PFSK-1 (cell line): Measurements from ENCODE around the gene ZMYND19.

Experiments used
- FOXP2 ChIP-seq: optimal IDR thresholded peaks from 2 replicates; pipeline ENCODE3; 2011; ENCODE audit warnings: borderline replicate concordance, control low read depth, inconsistent platforms; ENCODE audit not compliant: insufficient read depth; ENCODE audit errors: extremely low read length, extremely low read depth
- POLR2AphosphoS5 ChIP-seq: IDR thresholded peaks from 2 replicates; pipeline ENCODE4 v1.6.1; 2012; ENCODE audit warnings: low read depth, mild to moderate bottlenecking, control low read depth, low read length, moderate library complexity
- SIN3A ChIP-seq: IDR thresholded peaks from 2 replicates; pipeline ENCODE4 v1.6.1; 2012; ENCODE audit warnings: mild to moderate bottlenecking, low read length, moderate library complexity, borderline replicate concordance; ENCODE audit not compliant: insufficient read depth
- TAF1 ChIP-seq: IDR thresholded peaks from 2 replicates; pipeline ENCODE4 v1.6.1; 2012; ENCODE audit warnings: low read length, control low read depth, borderline replicate concordance; ENCODE audit not compliant: insufficient read depth
- TF ChIP-seq, protein P1 (sequence below), 2 experiments: IDR thresholded peaks; 2 replicates each; pipeline versions ENCODE4 v1.6.1 to v1.8.0; 2011 to 2012; ENCODE audit warnings: low read depth in 2 of 2, low read length in 2 of 2, control low read depth in 1 of 2, inconsistent platforms in 1 of 2, mild to moderate bottlenecking in 1 of 2, moderate library complexity in 1 of 2; ENCODE audit not compliant: insufficient read depth in 1 of 2

Gene ZMYND19

DNA sequence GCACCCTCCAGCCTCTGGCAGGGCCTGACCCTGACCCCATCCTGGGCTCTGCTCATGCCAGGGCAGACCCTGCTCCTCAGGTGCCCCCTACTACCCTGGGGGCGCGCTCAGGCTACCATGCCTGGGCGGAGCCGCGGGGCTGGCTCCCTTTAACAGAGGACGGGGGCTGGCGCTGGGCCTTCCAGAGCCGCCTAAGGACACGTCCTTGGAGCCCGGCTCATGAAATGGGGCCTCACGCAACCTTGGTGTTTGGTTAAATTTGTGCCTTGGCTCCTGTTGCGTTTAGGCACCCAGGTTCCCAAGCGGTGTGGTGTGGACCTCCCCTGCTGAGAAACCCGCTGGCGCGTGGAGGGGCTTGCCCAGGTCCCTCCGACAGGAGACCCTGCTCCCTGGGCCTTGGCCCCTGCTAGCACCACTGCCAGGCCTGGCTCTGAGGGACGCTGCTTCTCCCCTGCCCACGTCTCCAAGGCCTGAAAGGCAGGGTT lies 25.1 kb upstream of the ZMYND19 start:
- TF ChIP-seq POLR2AphosphoS5 (no peak), SIN3A (no peak), TAF1 (no peak), FOXP2 (no peak)
- TF ChIP-seq, protein P1, sequence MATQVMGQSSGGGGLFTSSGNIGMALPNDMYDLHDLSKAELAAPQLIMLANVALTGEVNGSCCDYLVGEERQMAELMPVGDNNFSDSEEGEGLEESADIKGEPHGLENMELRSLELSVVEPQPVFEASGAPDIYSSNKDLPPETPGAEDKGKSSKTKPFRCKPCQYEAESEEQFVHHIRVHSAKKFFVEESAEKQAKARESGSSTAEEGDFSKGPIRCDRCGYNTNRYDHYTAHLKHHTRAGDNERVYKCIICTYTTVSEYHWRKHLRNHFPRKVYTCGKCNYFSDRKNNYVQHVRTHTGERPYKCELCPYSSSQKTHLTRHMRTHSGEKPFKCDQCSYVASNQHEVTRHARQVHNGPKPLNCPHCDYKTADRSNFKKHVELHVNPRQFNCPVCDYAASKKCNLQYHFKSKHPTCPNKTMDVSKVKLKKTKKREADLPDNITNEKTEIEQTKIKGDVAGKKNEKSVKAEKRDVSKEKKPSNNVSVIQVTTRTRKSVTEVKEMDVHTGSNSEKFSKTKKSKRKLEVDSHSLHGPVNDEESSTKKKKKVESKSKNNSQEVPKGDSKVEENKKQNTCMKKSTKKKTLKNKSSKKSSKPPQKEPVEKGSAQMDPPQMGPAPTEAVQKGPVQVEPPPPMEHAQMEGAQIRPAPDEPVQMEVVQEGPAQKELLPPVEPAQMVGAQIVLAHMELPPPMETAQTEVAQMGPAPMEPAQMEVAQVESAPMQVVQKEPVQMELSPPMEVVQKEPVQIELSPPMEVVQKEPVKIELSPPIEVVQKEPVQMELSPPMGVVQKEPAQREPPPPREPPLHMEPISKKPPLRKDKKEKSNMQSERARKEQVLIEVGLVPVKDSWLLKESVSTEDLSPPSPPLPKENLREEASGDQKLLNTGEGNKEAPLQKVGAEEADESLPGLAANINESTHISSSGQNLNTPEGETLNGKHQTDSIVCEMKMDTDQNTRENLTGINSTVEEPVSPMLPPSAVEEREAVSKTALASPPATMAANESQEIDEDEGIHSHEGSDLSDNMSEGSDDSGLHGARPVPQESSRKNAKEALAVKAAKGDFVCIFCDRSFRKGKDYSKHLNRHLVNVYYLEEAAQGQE (IDR thresholded peaks at IDR 0.05; ENCODE audit: insufficient read depth in 1 of 2, low read depth in 2 of 2, low read length in 2 of 2) = no peak

DNA sequence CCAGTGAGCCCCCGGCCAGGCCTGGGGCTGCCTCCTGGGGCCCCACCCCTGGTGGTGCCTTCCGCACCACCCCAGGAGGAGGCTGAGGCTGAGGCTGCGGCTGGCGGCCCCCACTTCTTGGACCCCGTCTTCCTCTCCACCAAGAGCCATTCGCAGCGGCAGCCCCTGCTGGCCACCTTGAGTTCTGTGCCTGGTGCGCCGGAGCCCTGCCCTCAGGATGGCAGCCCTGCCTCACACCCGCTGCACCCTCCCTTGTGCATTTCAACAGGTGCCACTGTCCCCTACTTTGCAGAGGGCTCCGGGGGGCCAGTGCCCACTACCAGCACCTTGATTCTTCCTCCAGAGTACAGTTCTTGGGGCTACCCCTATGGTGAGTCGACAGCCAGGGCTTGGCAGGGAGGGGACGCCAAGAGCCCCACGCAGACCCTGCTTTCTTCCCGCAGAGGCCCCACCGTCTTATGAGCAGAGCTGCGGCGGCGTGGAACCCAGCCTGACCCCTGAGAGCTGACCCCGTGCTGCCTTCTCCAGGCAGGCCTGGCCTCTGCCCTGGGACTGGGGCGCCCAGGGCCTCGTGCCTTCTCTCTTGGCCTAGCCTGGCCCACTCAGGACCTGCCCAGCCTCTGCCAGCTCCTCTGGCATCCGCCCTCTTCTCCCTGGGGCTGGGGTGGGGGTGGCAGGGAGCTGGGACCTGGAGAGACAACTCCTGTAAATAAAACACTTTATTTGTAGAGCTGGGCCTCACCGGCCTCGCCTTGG lies 24.5 kb upstream of the ZMYND19 start:
- TF ChIP-seq, protein P1 (IDR thresholded peaks at IDR 0.05; ENCODE audit: insufficient read depth in 1 of 2, low read depth in 2 of 2, low read length in 2 of 2) = no peak
- TF ChIP-seq FOXP2 (no peak), POLR2AphosphoS5 (no peak; the same call in 1 of the 2 replicates), SIN3A (no peak), TAF1 (no peak)

DNA sequence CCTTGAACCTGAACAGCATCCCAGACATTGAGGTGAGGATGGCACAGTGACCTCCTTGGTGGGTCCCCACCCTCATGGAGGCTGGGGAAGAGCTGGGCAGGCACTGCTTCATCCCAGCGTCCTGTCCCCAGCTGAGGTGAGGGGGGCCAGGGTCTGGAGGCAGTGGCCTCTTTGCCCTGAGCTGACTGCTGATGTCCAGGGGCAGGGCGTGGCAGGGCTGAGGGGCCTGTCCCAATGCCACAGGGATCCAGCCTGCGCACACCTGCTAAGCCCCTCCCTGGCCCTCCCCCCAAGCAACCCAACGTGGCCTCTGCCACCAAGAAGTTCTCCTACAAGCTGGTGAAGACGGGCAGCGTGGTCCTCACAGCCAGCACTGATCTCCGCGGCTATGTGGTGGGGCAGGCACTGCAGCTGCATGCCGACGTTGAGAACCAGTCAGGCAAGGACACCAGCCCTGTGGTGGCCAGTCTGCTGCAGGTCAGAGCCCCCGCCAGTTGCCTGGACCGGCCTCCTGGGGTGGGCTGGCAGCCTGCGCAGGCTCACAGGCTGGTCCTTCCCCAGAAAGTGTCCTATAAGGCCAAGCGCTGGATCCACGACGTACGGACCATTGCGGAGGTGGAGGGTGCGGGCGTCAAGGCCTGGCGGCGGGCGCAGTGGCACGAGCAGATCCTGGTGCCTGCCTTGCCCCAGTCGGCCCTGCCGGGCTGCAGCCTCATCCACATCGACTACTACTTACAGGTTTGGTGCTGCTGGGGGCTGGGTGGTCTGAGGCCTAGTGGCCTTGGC lies 23.6 kb upstream of the ZMYND19 start:
- TF ChIP-seq FOXP2 (no peak), SIN3A (no peak), POLR2AphosphoS5 (no peak; the same call in 1 of the 2 replicates), TAF1 (no peak)
- TF ChIP-seq, protein P1 (IDR thresholded peaks at IDR 0.05; ENCODE audit: insufficient read depth in 1 of 2, low read depth in 2 of 2, low read length in 2 of 2) = no peak

DNA sequence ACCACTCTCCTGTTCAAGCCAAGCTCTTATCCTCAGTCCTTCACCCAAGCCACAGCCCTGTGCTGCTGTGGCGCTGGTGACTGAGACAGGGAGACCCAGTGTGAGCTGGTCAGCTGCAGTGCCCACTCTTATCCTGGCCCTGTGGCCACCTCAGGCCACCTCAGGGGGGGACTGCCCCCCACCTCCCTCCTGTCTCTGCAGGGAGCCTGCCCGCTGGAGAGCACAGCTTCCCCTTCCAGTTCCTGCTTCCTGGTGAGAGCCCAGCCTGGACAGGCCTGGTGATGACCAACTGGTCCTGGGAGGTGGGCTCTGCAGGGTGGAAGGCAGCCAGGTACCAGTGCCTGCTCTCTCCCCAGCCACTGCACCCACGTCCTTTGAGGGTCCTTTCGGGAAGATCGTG lies 22.9 kb upstream of the ZMYND19 start:
- TF ChIP-seq TAF1 (no peak), SIN3A (no peak), FOXP2 (no peak), POLR2AphosphoS5 (no peak)
- TF ChIP-seq, protein P1 (IDR thresholded peaks at IDR 0.05; ENCODE audit: insufficient read depth in 1 of 2, low read depth in 2 of 2, low read length in 2 of 2) = no peak

DNA sequence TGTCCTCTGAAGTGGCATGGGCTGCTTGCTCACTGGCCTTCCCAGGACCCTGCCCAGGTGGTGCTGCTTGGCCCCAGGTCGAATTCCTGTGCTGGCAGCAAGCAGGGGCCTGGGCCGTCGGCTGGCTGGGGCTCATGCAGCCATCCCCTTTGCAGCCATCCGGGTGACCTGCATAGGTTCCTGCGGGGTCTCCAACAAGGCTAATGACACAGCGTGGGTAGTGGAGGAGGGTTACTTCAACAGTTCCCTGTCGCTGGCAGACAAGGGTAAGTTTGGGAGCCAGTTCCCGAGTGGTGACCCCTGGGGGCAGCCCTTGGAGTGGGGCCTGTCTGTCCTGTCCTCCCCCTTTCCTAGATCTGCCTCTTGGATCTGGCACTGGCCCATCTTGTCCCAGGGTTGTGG lies 22.4 kb upstream of the ZMYND19 start:
- TF ChIP-seq TAF1 (no peak), FOXP2 (no peak), SIN3A (no peak), POLR2AphosphoS5 (no peak)
- TF ChIP-seq, protein P1 (IDR thresholded peaks at IDR 0.05; ENCODE audit: insufficient read depth in 1 of 2, low read depth in 2 of 2, low read length in 2 of 2) = no peak
